Thyroid gland (tissue), 4 donors: ENCODE measurements around the gene CNOT1.

ENCODE experiments used
- CTCF ChIP-seq, 6 experiments: fragments of 200-600 bp in 3 of 6; fragments of 450-650 bp in 3 of 6; sonication (generic) in 3 of 6; IDR thresholded peaks; one replicate each; pipeline ENCODE4 v1.5.1; 2016 to 2019; ENCODE audit warnings: antibody characterized with exemption in 6 of 6, mild to moderate bottlenecking in 2 of 6, inconsistent platforms in 1 of 6, moderate library complexity in 1 of 6
- POLR2A ChIP-seq, 2 donors: fragments of 450-650 bp; IDR thresholded peaks; one replicate each; pipeline ENCODE4 v1.6.1; 2017; ENCODE audit warnings: antibody characterized with exemption in 2 of 2, mild to moderate bottlenecking in 2 of 2, moderate library complexity in 1 of 2

GRCh38 chr16:58670177-58670576 is 40.6 kb upstream of the CNOT1 start:
- TF ChIP-seq CTCF (IDR thresholded peaks at IDR 0.05) (no peak), POLR2A (IDR thresholded peaks at IDR 0.05) (no peak)
